ENCODE data around the gene AHCYL1.
A peak's percentile ranks its signal among the peaks of the same experiment; 100 is the strongest.

Gene AHCYL1

GRCh38 chr1:110007046-110007830 lies 22.7 kb downstream of the AHCYL1 start:
- Histone ChIP-seq H3K4me3 (ENCODE audit: insufficient read depth, low read length, poor library complexity, severe bottlenecking) (no peak overlapping the region), H2AFZ (ENCODE audit: low read depth, low read length, severe bottlenecking) (no peak overlapping the region), H3F3A (ENCODE audit: insufficient read depth) (no peaks in the 10 kb centered on the region), H3K9me3 (ENCODE audit: insufficient read depth, low read length) (no peaks in the 10 kb centered on the region), H3K9ac (ENCODE audit: low read length) (no peak overlapping the region), H3K36me3 (ENCODE audit: low read length) (peaks cover 2% of the 10 kb centered on the region; the same call in 1 of the 2 replicates), H3K9me2 (replicated peaks; ENCODE audit: insufficient read depth, low read length) (no peaks in the 10 kb centered on the region), H3K27me3 (ENCODE audit: low read length) (no peaks in the 10 kb centered on the region), H3K79me2 (ENCODE audit: insufficient read depth, low read length) (no peaks in the 10 kb centered on the region), H3K27ac (ENCODE audit: low read depth, low read length) (no peak overlapping the region), H3K4me2 (ENCODE audit: low read depth, low read length, poor library complexity, severe bottlenecking) (no peak overlapping the region), H4K20me1 (ENCODE audit: low read depth, low read length) (no peaks in the 10 kb centered on the region)
- no peak for TF ChIP-seq CTCF (IDR thresholded peaks at IDR 0.05; ENCODE audit: insufficient read depth, low read length, poor library complexity, severe bottlenecking)
- TF ChIP-seq EZH2phosphoT487 (conservative IDR thresholded peaks at IDR 0.05; ENCODE audit: low read length) = no peak

DNA sequence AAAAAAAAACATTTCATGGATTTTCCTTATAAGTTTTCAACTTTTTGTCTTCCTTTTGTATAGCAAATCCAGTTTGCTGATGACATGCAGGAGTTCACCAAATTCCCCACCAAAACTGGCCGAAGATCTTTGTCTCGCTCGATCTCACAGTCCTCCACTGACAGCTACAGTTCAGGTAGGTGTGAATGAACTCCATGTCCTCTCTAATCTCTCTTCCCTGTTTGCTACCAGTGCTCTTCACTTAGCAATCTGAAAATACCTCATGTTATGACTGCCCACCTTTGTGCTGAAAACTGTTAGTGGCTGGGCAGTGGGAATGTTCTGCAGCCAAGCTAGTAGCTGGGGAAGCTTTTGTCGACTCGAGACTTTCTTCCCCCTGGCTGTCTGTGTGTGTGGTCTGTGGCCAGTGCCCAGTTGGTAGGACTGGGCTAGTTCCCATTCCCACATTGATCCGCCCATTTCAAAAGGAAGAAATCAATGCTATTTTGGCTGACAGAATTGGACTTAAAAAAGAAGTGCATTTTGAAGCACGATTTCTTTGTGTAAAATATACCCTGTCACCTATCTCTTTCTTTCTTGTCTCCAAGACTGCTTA lies 24.5 kb downstream of the AHCYL1 start:
- Histone ChIP-seq H3K79me2 (ENCODE audit: insufficient read depth, low read length) (no peaks in the 10 kb centered on the region), H3K9ac (ENCODE audit: low read length) (no peak overlapping the region), H3F3A (ENCODE audit: insufficient read depth) (no peaks in the 10 kb centered on the region), H3K9me2 (replicated peaks; ENCODE audit: insufficient read depth, low read length) (no peaks in the 10 kb centered on the region), H3K4me3 (ENCODE audit: insufficient read depth, low read length, poor library complexity, severe bottlenecking) (no peak overlapping the region), H4K20me1 (ENCODE audit: low read depth, low read length) (no peaks in the 10 kb centered on the region), H2AFZ (ENCODE audit: low read depth, low read length, severe bottlenecking) (no peak overlapping the region), H3K9me3 (ENCODE audit: insufficient read depth, low read length) (no peaks in the 10 kb centered on the region), H3K36me3 (ENCODE audit: low read length) (peaks cover 12% of the 10 kb centered on the region; the same call in 1 of the 2 replicates), H3K4me2 (ENCODE audit: low read depth, low read length, poor library complexity, severe bottlenecking) (no peak overlapping the region), H3K27ac (ENCODE audit: low read depth, low read length) (no peak overlapping the region), H3K27me3 (ENCODE audit: low read length) (no peaks in the 10 kb centered on the region)
- no peak for TF ChIP-seq CTCF (IDR thresholded peaks at IDR 0.05; ENCODE audit: insufficient read depth, low read length, poor library complexity, severe bottlenecking)
- TF ChIP-seq EZH2phosphoT487 (conservative IDR thresholded peaks at IDR 0.05; ENCODE audit: low read length) = no peak

DNA sequence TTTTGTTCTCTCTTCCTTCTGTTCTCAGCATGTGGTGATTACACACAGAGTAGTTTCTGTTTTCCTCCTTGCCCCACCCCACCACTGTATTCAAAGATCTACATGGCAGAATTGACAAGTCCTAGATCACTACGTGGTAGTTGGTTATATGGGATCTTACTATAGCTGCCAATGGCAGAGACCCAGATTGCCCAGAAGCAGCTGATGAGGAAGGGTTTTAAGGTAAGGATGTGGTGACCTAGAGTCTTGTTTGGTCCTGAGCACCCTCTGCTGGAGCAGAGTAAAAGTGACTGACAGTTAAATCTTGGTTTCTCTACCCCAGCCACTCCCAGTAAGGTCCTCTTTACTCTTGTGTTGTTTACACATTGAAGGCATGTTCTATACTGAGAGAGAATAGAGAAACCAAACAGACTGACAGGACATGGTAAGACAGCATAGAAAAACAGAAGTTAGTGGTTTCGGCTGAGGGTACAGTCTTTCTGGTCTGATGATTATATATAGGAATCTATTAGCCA lies 27.0 kb downstream of the AHCYL1 start:
- Histone ChIP-seq H3K36me3 (ENCODE audit: low read length) (peaks cover 28% of the 10 kb centered on the region; the same call in 1 of the 2 replicates), H3K9ac (ENCODE audit: low read length) (no peak overlapping the region)

More for the DNA sequence above, 27.0 kb downstream of the AHCYL1 start:
- TF ChIP-seq EZH2phosphoT487 (conservative IDR thresholded peaks at IDR 0.05; ENCODE audit: low read length) (no peak), CTCF (IDR thresholded peaks at IDR 0.05; ENCODE audit: insufficient read depth, low read length, poor library complexity, severe bottlenecking) (peak; percentile 22)
- no peaks in the 10 kb centered on the region for H3K79me2 ChIP-seq (ENCODE audit: insufficient read depth, low read length)
- H3K4me3 ChIP-seq (ENCODE audit: insufficient read depth, low read length, poor library complexity, severe bottlenecking) = no peak overlapping the region
- no peak overlapping the region for H2AFZ ChIP-seq (ENCODE audit: low read depth, low read length, severe bottlenecking)
- H3K4me2 ChIP-seq (ENCODE audit: low read depth, low read length, poor library complexity, severe bottlenecking) = no peak overlapping the region
- no peak overlapping the region for H3K27ac ChIP-seq (ENCODE audit: low read depth, low read length)
- H3K27me3 ChIP-seq (ENCODE audit: low read length) = no peaks in the 10 kb centered on the region
- no peaks in the 10 kb centered on the region for H3F3A ChIP-seq (ENCODE audit: insufficient read depth)
- H3K9me2 ChIP-seq (replicated peaks; ENCODE audit: insufficient read depth, low read length) = no peaks in the 10 kb centered on the region
- no peaks in the 10 kb centered on the region for H4K20me1 ChIP-seq (ENCODE audit: low read depth, low read length)
- no peaks in the 10 kb centered on the region for H3K9me3 ChIP-seq (ENCODE audit: insufficient read depth, low read length)
